Smooth muscle cell (in vitro differentiated cells): ENCODE data around the gene GRID1. TPM values are rescaled to one million over a fixed set of nuclear protein-coding genes. Genes with fewer than 3 reads are reported as not detected.

ENCODE experiments used
- DNase-seq: peaks from one replicate; lab custom pipeline; 2025; ENCODE audit not compliant: unreplicated experiment; lab: John Stamatoyannopoulos, UW
- H2AFZ ChIP-seq: fragments of 200-600 bp; sonication (generic); 2 replicates; pipeline ENCODE4 v1.6.0; 2016; ENCODE audit warnings: antibody characterized with exemption, low read depth, mild to moderate bottlenecking
- H3F3A ChIP-seq: fragments of 200-600 bp; sonication (generic); 2 replicates; pipeline ENCODE4 v1.6.0; 2017; ENCODE audit warnings: antibody characterized with exemption, low read depth
- H3K27ac ChIP-seq: fragments of 200-600 bp; sonication (generic); 2 replicates; pipeline ENCODE4 v1.5.1; 2016; ENCODE audit warnings: low read depth, mild to moderate bottlenecking
- H3K27me3 ChIP-seq: fragments of 200-600 bp; sonication (generic); 2 replicates; pipeline ENCODE4 v1.6.1; 2016; ENCODE audit warnings: low read depth, mild to moderate bottlenecking
- H3K36me3 ChIP-seq: fragments of 200-600 bp; sonication (generic); 2 replicates; pipeline ENCODE4 v1.5.1; 2016; ENCODE audit warnings: low read depth
- H3K4me1 ChIP-seq: fragments of 200-600 bp; sonication (generic); 2 replicates; pipeline ENCODE4 v1.5.1; 2016; ENCODE audit warnings: low read depth
- H3K4me2 ChIP-seq: fragments of 200-600 bp; sonication (generic); 2 replicates; pipeline ENCODE4 v1.6.0; 2016; ENCODE audit warnings: mild to moderate bottlenecking
- H3K4me3 ChIP-seq: fragments of 200-600 bp; sonication (generic); 2 replicates; pipeline ENCODE4 v1.5.1; 2016; ENCODE audit warnings: mild to moderate bottlenecking
- H3K79me2 ChIP-seq: fragments of 200-600 bp; sonication (generic); 2 replicates; pipeline ENCODE4 v1.6.0; 2016; ENCODE audit warnings: low read depth, mild to moderate bottlenecking
- H3K9ac ChIP-seq: fragments of 200-600 bp; sonication (generic); 2 replicates; pipeline ENCODE4 v1.6.0; 2016; ENCODE audit warnings: low read depth
- H3K9me3 ChIP-seq: fragments of 200-600 bp; sonication (generic); replicated peaks from 2 replicates; pipeline ENCODE4 v1.5.1; 2016; ENCODE audit warnings: low read depth
- H4K20me1 ChIP-seq: fragments of 200-600 bp; sonication (generic); 2 replicates; pipeline ENCODE4 v1.6.0; 2016; ENCODE audit warnings: low read depth
- WGBS: methylation state at CpG from one replicate; pipeline ENCODE4 v1.1.7; 2016; ENCODE audit warnings: low lambda C conversion rate; 5-methylcytosine and 5-hydroxymethylcytosine counted together
- polyA plus RNA-seq: library from polyadenylated mRNA; unstranded; fragments of >200 nt; fragmentation: Nextera tagmentation; extraction: Ambion mirVana; gene quantifications from 2 replicates; pipeline ENCODE4 v1.2.1, GENCODE V29; 2016
- total RNA-seq: library from RNA; depleted of rRNA; stranded (reverse); fragments of >200 nt; gene quantifications from 2 replicates; pipeline ENCODE4 v1.2.3, GENCODE V29; 2014
- TF ChIP-seq, protein P1 (sequence below): fragments of 200-600 bp; sonication (generic); IDR thresholded peaks from 2 replicates; pipeline ENCODE4 v1.5.1; 2017; ENCODE audit warnings: borderline replicate concordance, mild to moderate bottlenecking, antibody characterized with exemption; ENCODE audit not compliant: insufficient read depth, poor library complexity, severe bottlenecking

GRID1 gene
- total and polyA plus RNA-seq, 2 experiments from 2014 or later, result 4.4 to 7.4 TPM

DNA sequence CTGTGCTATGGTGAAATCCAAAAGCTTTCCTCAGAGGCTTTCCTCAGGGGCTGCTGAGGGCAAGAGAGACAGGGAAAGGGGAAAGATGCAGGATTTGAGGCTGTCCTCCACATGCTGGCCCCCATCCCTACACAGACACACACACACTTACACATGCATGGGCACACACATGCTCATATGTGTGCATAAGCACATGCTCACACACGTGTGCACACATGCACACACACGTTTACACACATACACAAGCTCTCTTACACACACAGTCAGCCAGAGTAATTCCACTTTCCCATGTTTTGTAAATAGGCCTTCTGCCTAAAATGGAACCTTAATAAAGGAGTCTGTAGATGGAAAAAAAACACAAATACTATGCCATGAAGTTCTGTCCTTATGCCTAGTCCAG, 312.9 kb downstream of the GRID1 start:
- WGBS, result 69% methylated on average over 2 of the region's 2 CpGs
- no peaks in the 10 kb centered on the region for H3K79me2 ChIP-seq
- no peaks in the 10 kb centered on the region for H3F3A ChIP-seq
- TF ChIP-seq, protein P1, sequence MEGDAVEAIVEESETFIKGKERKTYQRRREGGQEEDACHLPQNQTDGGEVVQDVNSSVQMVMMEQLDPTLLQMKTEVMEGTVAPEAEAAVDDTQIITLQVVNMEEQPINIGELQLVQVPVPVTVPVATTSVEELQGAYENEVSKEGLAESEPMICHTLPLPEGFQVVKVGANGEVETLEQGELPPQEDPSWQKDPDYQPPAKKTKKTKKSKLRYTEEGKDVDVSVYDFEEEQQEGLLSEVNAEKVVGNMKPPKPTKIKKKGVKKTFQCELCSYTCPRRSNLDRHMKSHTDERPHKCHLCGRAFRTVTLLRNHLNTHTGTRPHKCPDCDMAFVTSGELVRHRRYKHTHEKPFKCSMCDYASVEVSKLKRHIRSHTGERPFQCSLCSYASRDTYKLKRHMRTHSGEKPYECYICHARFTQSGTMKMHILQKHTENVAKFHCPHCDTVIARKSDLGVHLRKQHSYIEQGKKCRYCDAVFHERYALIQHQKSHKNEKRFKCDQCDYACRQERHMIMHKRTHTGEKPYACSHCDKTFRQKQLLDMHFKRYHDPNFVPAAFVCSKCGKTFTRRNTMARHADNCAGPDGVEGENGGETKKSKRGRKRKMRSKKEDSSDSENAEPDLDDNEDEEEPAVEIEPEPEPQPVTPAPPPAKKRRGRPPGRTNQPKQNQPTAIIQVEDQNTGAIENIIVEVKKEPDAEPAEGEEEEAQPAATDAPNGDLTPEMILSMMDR, result no peak
- H3K36me3 ChIP-seq, result no peaks in the 10 kb centered on the region
- H3K27ac ChIP-seq, result no peak overlapping the region
- H3K27me3 ChIP-seq, result no peaks in the 10 kb centered on the region
- no peak for DNase-seq
- H4K20me1 ChIP-seq, result no peaks in the 10 kb centered on the region
- no peak overlapping the region for H3K4me3 ChIP-seq
- H3K4me1 ChIP-seq, result no peaks in the 10 kb centered on the region
- H3K9ac ChIP-seq, result no peak overlapping the region
- no peak overlapping the region for H2AFZ ChIP-seq
- H3K9me3 ChIP-seq, result no peaks in the 10 kb centered on the region
- H3K4me2 ChIP-seq, result no peak overlapping the region

- Histone ChIP-seq H3K27me3 (no peaks in the 10 kb centered on the region), H3K27ac (no peak overlapping the region), H3K9me3 (no peaks in the 10 kb centered on the region), H3K9ac (no peak overlapping the region), H3K4me1 (no peaks in the 10 kb centered on the region), H2AFZ (no peak overlapping the region), H4K20me1 (no peaks in the 10 kb centered on the region), H3K36me3 (no peaks in the 10 kb centered on the region), H3K4me3 (no peak overlapping the region), H3K79me2 (no peaks in the 10 kb centered on the region), H3F3A (no peaks in the 10 kb centered on the region), H3K4me2 (no peak overlapping the region)
- TF ChIP-seq, protein P1, result no peak
- WGBS, result 98% methylated on average over 3 of the region's 3 CpGs
- DNase-seq, result no peak
Observed at GRCh38 chr10:86051586-86051985, 315.0 kb downstream of the GRID1 start.

DNA sequence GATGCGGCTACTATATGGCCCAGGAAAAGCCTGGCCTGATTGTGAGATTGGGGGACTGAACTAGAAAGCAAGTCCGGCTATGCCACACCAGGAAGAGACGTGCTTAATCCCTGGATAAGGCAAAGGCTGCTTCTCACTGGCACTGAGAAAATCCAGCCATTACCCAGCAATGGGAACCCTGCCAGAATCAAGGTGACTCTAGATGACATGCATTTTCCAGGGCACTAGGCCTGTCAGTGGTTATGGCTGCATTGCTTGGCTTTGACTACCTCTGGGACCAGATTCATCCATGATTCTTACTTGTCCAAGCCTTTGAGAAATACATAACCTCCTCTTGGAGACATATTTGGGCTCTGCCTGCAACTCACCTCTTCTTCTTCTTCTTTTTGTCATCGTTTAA, 317.2 kb downstream of the GRID1 start:
- H3K9me3 ChIP-seq, result no peaks in the 10 kb centered on the region
- H3F3A ChIP-seq, result no peaks in the 10 kb centered on the region
- H3K27ac ChIP-seq, result no peak overlapping the region
- no peak overlapping the region for H3K4me2 ChIP-seq
- H2AFZ ChIP-seq, result no peak overlapping the region
- no peak overlapping the region for H3K9ac ChIP-seq
- TF ChIP-seq, protein P1, result no peak
- no peaks in the 10 kb centered on the region for H3K79me2 ChIP-seq
- DNase-seq, result no peak
- no peaks in the 10 kb centered on the region for H3K4me1 ChIP-seq
- WGBS, result 50% methylated on average over 4 of the region's 4 CpGs
- no peaks in the 10 kb centered on the region for H3K36me3 ChIP-seq
- H3K27me3 ChIP-seq, result no peaks in the 10 kb centered on the region
- H4K20me1 ChIP-seq, result no peaks in the 10 kb centered on the region
- H3K4me3 ChIP-seq, result no peak overlapping the region

GRCh38 chr10:86048973-86049372, 317.6 kb downstream of the GRID1 start:
- no peak overlapping the region for H3K27ac ChIP-seq
- DNase-seq, result no peak
- no peaks in the 10 kb centered on the region for H3K36me3 ChIP-seq
- no peak overlapping the region for H2AFZ ChIP-seq
- no peaks in the 10 kb centered on the region for H3F3A ChIP-seq
- H3K79me2 ChIP-seq, result no peaks in the 10 kb centered on the region
- H3K27me3 ChIP-seq, result no peaks in the 10 kb centered on the region
- no peak overlapping the region for H3K4me2 ChIP-seq
- H3K9me3 ChIP-seq, result no peaks in the 10 kb centered on the region
- no peaks in the 10 kb centered on the region for H4K20me1 ChIP-seq
- no peak overlapping the region for H3K4me3 ChIP-seq
- no peak overlapping the region for H3K9ac ChIP-seq
- WGBS, result 41% methylated on average over 2 of the region's 2 CpGs
- TF ChIP-seq, protein P1, result no peak
- H3K4me1 ChIP-seq, result no peaks in the 10 kb centered on the region
